H1 (cell line): ENCODE results near the gene COL8A2. TPM values are rescaled to one million over a fixed set of nuclear protein-coding genes. Genes with fewer than 3 reads are reported as not detected.

Experiments
- CBX5 ChIP-seq: fragments of 300-800, 300-1000 bp; sonication (generic); IDR thresholded peaks from 2 replicates; pipeline ENCODE4 v1.7.1; 2016; ENCODE audit warnings: antibody characterized with exemption, low read length, low read depth
- KDM5A ChIP-seq: fragments of 200-600 bp; IDR thresholded peaks from 2 replicates; pipeline ENCODE4 v1.7.1; 2012; ENCODE audit warnings: mild to moderate bottlenecking, low read length, inconsistent platforms, mixed read lengths
- RAD21 ChIP-seq, 2 experiments: IDR thresholded peaks in 1 of 2; conservative IDR thresholded peaks in 1 of 2; 2 replicates each; pipeline ENCODE4 v1.6.1; 2011; ENCODE audit warnings: low read depth in 2 of 2, low read length in 2 of 2, improper control_type of control experiment in 1 of 2, inconsistent platforms in 1 of 2, mild to moderate bottlenecking in 1 of 2, moderate library complexity in 1 of 2
- TCF12 ChIP-seq: IDR thresholded peaks from 2 replicates; pipeline ENCODE4 v1.6.1; 2011; ENCODE audit warnings: low read depth, mild to moderate bottlenecking, low read length
- polyA plus RNA-seq, 7 experiments: library from polyadenylated mRNA; depleted of rRNA in 3 of 7; stranded (reverse) in 5 of 7; unstranded in 2 of 7; fragments of >200 nt in 5 of 7; fragments of 200-250 nt in 2 of 7; gene quantifications; 1 replicate in 5 of 7; 2 replicates in 1 of 7; 4 replicates in 1 of 7; pipeline versions ENCODE4 v1.2.1 to v1.2.3, GENCODE V29; 2011 to 2013; ENCODE audit warnings: missing spikeins in 2 of 7, mixed read lengths in 2 of 7
- total RNA-seq: library from RNA; stranded (reverse); fragmentation: NEBNext Ultra II Directional; extraction: Animal tissue kit (Norgen Biotek cat#: 25700); gene quantifications from 2 replicates; pipeline ENCODE4 v1.2.1, GENCODE V29; 2021
- TF ChIP-seq, protein P1 (sequence below), 3 experiments: IDR thresholded peaks; 1 replicate in 2 of 3; 2 replicates in 1 of 3; pipeline versions ENCODE4 v1.5.1 to v1.6.1; 2011; ENCODE audit warnings: low read length in 3 of 3, mild to moderate bottlenecking in 3 of 3, inconsistent platforms in 2 of 3, low read depth in 1 of 3, moderate library complexity in 1 of 3; ENCODE audit not compliant: insufficient read depth in 1 of 3; ENCODE audit errors: control extremely low read depth in 1 of 3

The COL8A2 gene
- total and polyA plus RNA-seq, 2 of the 8 experiments (the other 6 are each of a cell fraction or from before 2014, with no cell fraction given): 2.1 to 2.8 TPM

- TF ChIP-seq, protein P1, sequence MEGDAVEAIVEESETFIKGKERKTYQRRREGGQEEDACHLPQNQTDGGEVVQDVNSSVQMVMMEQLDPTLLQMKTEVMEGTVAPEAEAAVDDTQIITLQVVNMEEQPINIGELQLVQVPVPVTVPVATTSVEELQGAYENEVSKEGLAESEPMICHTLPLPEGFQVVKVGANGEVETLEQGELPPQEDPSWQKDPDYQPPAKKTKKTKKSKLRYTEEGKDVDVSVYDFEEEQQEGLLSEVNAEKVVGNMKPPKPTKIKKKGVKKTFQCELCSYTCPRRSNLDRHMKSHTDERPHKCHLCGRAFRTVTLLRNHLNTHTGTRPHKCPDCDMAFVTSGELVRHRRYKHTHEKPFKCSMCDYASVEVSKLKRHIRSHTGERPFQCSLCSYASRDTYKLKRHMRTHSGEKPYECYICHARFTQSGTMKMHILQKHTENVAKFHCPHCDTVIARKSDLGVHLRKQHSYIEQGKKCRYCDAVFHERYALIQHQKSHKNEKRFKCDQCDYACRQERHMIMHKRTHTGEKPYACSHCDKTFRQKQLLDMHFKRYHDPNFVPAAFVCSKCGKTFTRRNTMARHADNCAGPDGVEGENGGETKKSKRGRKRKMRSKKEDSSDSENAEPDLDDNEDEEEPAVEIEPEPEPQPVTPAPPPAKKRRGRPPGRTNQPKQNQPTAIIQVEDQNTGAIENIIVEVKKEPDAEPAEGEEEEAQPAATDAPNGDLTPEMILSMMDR (IDR thresholded peaks at IDR 0.05; ENCODE audit: control extremely low read depth in 1 of 3, insufficient read depth in 1 of 3, low read depth in 1 of 3, low read length in 3 of 3): no peak
- TF ChIP-seq CBX5 (no peak), TCF12 (no peak), KDM5A (no peak), RAD21 (IDR thresholded peaks at IDR 0.05 in 1 of 2, conservative IDR thresholded peaks at IDR 0.05 in 1 of 2; ENCODE audit: low read depth in 2 of 2, low read length in 2 of 2) (no peak)
Measured at GRCh38 chr1:36112823-36113222, 12.2 kb downstream of the COL8A2 start (continued).
